ENCODE data around the gene TNIP2. TPM values are rescaled to one million over a fixed set of nuclear protein-coding genes. Genes with fewer than 3 reads are reported as not detected.
A peak's percentile ranks its signal among the peaks of the same experiment; 100 is the strongest.

Gene TNIP2
- total RNA-seq, 1 donor = 31.5 TPM

DNA sequence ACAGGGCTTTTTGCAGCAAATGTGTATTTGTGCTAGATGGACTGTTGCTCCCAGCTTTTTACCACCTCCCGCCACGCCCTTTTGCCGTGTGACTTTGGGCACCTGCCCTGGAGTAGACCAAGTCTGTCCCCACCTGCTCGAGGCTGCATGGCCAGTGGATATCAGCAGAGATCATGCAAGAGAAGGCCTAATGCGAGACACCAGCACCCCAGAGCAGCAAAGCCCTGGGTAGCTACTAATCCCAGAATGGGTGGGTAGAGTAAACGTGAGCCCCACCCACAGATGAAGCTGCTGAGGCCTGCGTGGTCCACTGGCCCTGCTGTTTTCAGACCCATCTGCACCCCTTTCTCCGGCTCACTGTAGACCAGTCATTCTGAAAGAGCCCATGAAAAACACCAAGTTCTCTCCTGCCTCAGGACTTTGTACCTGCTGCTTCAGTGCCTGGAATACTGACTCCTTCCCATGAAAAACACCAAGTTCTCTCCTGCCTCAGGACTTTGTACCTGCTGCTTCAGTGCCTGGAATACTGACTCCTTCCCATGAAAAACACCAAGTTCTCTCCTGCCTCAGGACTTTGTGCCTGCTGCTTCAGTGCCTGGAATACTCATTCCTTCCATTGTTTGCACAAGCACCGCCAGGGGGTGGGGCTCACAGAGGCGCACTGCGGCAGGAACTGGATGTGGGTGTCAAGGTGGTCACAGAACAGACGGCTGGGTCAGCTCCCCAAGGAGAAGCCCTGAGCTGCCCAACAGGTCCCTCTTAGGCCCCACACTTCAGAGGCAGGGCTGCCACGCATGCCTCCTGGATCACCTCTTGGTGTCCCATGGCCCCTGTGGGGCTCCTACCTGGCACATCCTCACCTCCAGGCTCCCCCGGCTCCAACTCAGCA, 5.1 kb upstream of the TNIP2 start:
- no peak overlapping the region for H3K4me3 ChIP-seq (ENCODE audit: low read depth, low read length)
- TF ChIP-seq, protein P1, sequence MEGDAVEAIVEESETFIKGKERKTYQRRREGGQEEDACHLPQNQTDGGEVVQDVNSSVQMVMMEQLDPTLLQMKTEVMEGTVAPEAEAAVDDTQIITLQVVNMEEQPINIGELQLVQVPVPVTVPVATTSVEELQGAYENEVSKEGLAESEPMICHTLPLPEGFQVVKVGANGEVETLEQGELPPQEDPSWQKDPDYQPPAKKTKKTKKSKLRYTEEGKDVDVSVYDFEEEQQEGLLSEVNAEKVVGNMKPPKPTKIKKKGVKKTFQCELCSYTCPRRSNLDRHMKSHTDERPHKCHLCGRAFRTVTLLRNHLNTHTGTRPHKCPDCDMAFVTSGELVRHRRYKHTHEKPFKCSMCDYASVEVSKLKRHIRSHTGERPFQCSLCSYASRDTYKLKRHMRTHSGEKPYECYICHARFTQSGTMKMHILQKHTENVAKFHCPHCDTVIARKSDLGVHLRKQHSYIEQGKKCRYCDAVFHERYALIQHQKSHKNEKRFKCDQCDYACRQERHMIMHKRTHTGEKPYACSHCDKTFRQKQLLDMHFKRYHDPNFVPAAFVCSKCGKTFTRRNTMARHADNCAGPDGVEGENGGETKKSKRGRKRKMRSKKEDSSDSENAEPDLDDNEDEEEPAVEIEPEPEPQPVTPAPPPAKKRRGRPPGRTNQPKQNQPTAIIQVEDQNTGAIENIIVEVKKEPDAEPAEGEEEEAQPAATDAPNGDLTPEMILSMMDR (IDR thresholded peaks at IDR 0.05; ENCODE audit: insufficient read depth, low read length) = peak; percentile 31
- DNase-seq (ENCODE audit: low read depth) = no peak

DNA sequence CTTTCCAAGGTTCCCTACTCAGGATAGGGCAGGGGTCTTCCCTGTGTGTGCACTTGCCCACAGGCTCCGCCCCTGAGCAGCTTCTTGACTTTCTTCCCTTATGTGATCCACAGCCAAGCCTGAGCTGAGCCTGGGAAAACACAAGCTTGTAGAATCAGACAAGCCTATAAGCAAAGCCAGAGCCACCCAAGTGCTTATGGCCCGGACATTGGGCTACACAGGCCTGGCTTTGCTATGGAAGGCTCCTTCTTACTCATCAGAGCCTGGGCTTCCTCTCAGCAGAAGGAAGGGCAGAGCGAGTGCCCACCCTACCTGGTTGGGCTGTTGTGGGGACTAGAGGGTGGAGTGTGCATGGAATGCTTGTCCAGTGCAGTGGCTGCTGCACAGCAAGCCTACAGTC, 1.3 kb upstream of the TNIP2 start:
- H3K4me3 ChIP-seq (ENCODE audit: low read depth, low read length) = no peak overlapping the region
- TF ChIP-seq, protein P1 (IDR thresholded peaks at IDR 0.05; ENCODE audit: insufficient read depth, low read length) = no peak
- no peak for DNase-seq (ENCODE audit: low read depth)

DNA sequence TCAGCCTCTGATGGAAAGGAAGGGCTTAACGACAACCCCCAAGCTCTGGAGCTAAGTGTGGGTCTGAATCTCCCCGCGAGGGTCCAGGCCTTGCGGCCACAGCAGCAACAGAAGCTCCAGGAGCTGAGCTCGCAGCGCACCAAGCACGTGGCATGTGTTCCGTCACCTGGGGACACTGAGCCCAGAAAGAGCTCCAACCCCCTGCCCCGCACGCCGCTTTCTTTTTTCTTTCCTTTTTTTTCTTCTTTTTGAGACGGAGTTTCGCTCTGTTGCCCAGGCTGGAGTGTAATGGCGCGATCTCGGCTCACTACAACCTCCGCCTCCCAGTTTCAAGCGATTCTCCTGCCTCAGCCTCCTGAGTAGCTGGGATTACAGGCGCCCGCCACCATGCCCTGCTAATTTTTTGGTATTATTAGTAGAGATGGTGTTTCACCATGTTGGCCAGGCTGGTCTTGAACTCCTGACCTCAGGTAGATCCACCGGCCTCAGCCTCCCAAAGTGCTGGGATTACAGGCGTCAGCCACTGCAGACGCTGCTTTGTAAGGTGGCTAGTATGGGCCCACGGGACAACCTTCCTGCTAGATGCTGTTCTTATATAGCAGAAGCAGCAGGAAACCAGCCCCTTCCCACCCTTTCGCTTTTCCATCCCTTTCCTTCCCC, 685 bp upstream of the TNIP2 start:
- TF ChIP-seq, protein P1 (IDR thresholded peaks at IDR 0.05; ENCODE audit: insufficient read depth, low read length) = no peak
- H3K4me3 ChIP-seq (ENCODE audit: low read depth, low read length) = peak overlapping the region; percentile 42
- no peak for DNase-seq (ENCODE audit: low read depth)

DNA sequence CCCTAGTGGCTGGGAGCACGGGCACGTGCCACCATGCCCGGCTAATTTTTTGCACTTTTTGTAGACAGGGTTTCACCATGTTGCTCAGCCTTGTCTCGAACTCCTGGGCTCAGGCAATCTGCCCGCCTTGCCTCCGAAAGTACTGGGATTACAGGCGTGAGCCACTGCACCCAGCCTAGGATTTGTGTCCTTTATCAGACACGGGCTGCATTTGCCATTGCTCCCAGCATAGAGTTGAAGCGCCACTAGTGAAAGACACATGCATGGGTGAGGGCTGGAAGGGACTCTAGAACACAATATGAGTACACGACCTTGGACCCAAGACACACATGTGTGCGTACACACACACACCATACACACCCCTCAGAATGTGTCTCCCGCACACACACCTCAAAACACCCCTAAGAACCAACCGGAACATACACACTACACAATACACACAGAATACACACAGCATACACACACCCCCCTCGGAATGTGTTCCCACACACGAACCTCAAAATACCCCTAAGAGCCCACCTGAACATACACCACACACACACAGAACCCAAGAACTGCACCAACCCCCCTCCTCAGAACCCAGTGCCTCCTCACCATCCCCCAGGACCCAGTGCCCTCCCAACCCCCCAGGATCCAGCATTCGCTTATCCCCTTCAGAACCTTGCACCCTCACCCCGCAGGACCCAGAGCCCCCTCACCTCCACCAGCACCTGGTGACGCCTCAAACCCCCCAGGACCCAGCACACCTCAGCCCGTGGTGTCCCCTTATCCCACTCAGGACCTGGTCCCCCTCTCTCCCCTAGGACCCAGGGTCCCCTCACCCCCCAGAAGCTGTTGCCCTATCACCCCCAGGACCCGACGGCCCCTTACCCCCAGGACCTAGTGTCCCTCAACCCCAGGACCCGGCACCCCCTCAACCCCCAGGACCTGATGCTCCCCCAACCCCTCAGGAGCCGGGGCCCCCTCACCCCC, 1.0 kb downstream of the TNIP2 start:
- H3K4me3 ChIP-seq (ENCODE audit: low read depth, low read length) = peak overlapping the region; percentile 88
- TF ChIP-seq, protein P1 (IDR thresholded peaks at IDR 0.05; ENCODE audit: insufficient read depth, low read length) = no peak
- DNase-seq (ENCODE audit: low read depth) = no peak

DNA sequence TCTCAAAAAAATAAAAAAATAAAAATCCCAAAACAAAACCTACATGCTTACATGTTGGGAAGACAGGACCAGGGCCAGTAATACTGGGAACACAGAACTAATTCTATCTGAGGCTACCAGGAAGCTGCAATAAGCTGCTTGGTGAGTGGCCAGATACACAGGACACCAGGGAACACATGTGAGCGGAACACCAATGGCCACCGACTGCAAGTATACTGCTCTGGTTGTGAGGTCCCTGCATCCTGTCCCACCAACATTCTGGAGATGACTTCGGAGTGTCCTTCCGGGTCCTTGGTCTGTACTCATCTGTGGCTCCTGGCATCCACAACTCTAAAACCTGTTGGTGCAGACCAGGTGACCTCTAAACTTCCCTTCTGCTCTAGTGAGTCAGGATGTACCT, 2.7 kb downstream of the TNIP2 start:
- DNase-seq (ENCODE audit: low read depth) = no peak
- TF ChIP-seq, protein P1 (IDR thresholded peaks at IDR 0.05; ENCODE audit: insufficient read depth, low read length) = no peak
- H3K4me3 ChIP-seq (ENCODE audit: low read depth, low read length) = no peak overlapping the region

Data from fibroblast of the aortic adventitia (primary cell).